Stimulated activated CD4-positive, alpha-beta T cell treated with anti-CD3 and anti-CD28 coated beads, Interleukin-12 subunit alpha, Interleukin-12 subunit beta, amount 100 ng/mL, for 4 hours (primary cell): ENCODE results near the gene PLEKHB1.

Experiments
- DNase-seq: peaks from one replicate; pipeline ENCODE4 v3.0.0-alpha.2; 2020

PLEKHB1 gene, protein sequence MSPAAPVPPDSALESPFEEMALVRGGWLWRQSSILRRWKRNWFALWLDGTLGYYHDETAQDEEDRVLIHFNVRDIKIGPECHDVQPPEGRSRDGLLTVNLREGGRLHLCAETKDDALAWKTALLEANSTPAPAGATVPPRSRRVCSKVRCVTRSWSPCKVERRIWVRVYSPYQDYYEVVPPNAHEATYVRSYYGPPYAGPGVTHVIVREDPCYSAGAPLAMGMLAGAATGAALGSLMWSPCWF

DNA sequence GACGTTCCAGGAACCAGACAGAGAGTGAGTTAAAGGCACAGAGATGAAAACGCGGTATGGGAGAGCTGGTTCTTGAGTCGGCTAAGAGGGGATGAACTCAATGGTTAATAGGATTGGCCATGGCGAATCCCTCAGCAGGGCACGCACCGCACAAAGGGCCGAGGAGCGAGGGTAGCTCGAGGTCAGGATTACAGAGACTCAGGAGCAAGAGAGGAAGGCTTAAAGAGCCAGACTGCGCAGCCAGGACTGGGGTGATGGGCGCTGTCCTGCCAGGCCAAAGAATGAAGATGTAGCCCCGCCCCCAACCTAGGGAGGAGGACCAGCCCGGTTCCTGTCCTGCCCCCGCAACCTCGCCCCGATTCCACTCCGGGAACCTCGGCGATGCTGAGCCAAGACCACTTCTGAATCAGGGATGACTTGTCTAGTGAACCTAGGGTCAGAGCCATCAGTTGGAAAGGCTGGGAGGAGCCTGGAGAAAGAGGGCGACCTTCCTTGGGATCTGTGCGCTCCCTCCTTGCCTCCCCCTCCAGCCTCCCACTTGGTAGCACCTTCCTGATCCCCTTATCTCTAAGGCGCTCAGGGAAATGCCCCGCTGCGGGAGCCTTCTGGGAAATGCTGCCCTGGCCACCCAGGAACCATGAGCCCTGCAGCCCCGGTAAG is at the start of gene PLEKHB1:
TSS of gene PLEKHB1 (plus strand) at position 610 of the 660 bp plus-strand sequence. CDS start at position 638, 28 bp downstream.
- DNase-seq: no peak

DNA sequence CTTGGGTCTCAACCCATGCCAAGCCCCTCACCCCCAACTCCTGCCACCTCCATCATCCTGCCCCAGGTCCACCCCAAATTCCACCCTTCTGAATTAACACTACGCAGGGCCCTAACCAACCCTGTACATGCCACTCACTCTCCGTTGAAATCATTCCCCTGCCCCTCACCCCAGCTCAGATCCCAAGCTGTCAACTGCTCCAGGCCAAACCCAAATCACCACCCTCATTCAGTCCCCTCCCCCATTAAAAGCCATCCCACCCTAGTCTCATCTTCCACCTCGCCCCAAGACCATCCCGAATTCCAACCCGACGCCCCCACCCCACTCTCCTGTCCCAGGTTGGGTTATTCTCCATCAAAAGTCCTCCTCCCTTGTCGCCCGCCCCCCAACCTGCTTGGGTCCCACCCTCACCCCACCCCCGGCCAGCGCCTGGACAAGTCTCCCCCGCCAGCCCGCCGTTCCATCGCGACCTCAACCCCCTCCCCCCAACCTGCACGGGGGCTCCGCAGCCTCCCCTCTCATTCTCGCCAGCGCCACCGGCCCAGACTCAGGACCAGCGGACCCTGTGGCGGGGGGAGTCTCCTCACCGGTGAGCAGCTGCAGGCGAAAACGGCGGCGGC is 48.9 kb upstream of the PLEKHB1 start:
- no peak for DNase-seq

GRCh38 chr11:73597956-73598718 is 48.2 kb upstream of the PLEKHB1 start, which contains the start of gene FAM168A:
FAM168A (minus strand) TSS chr11:73598112; CDS start chr11:73468474, 129,638 bp downstream.
- DNase-seq: peak; percentile 91

DNA sequence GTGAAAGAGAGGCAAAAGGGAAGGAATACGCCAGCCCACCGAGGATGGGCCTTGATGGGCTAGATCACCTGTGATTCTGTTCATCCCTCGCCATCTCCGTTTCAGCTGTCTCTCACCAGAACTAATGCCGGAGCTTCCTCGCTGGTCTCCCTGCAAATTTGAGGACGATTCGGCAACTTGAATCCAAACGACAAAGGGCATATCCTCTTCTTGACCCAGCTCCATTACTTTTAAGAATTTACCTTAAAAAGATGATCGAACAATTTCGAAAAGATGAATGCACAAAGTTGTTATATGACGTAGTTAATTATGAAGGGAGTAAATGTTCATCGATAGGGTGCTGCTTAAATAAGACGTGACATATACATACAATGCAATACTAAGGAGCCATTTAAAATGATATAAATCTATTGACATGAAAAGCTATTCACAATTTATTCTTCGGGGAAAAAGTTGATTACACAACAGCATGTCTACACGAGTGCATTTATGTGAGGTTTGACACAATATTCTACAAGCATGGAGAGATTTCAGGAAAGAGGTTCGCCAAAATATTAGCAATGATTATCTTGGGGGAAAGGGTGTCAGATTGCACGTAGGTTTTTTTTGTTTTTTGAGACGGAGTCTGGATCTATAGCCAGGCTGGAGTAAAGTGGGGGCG is 47.5 kb upstream of the PLEKHB1 start:
- no peak for DNase-seq

DNA sequence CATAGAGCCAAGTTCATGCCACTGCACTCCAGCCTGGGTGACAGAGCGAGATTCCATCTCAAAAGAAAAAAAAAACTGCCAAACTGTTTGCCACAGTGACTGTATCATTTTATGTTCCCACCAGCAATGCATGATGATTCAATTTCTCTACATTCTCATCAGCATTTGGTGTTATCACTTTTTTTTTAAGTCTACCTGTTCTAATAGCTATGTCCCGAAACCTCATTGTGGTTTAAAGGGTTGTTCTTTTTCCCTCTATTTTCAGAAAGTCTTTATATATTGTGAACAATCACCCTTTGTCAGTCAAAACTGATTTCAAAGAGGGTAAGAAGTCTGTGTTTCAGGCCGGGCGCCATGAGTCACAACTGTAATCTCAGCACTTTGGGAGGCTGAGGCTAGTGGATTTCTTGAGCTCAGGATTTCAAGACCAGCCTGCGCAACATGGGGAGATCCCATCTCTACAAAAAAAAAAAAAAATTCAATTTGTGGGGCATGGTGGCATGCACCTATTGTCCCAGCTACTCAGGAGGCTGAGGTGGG is 33.7 kb upstream of the PLEKHB1 start:
- no peak for DNase-seq

- no peak for DNase-seq
These were observed 31.8 kb upstream of the PLEKHB1 start for GRCh38 chr11:73614591-73614990.

DNA sequence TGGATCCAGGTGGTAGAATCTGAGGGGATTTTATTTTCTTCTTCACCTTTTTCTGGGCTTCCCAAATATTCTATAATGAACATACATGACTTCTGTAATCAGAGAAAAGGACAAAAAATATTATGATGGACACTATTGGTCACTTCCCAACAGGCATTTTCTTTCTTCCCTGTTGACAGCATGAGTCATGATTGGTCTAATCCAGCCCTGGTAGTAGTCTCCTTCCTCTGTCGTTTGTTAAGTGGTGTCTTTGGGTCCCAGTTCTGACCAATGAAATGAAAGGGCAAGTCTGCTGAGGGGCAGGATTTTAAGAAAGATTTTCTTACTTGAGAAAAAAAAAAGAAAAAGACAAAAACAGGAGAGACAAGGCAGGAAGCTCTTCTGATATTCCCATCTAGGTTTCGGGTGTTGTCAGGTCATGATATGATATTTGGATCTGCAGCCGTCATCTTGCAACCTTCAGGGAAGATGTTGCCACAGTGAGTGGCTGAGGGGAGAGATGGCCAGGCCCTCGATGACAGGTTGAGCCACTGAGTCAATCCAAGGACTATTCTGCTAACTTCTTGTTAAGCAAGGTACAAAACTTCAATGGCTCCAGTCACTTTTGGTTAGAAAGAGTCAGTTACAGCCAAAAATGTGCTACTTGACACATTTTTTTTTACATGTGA is 23.3 kb upstream of the PLEKHB1 start:
- DNase-seq: no peak

GRCh38 chr11:73623686-73624085 is 22.7 kb upstream of the PLEKHB1 start:
- DNase-seq: no peak

DNA sequence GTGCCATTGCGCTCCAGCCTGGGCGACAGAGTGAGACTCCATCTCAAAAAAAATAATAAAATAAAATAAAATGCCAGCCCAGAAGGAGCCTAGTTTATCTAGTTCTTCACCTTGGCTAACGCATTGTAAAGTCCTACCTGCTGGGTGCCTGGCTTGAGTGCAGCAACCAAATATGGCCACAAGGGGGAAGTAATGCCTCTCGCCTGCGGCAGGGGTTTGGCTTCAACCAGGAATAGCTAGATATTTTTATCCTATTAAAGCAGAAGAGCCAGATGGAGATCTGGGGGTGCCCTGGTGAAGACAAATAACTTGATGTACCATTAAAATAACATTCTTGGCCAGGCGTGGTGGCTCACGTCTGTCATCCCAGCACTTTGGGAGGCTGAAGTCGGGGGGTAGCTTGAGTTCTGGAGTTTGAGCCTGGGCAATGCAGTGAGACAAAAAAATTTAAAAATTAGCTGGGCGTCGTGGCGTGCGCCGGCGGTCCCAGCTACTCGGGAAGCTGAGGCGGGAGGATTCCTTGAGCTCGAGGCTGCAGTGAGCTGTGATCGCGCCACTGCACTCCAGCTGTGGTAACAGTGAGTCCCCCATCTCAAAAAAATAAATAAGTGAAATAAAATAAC is 20.6 kb upstream of the PLEKHB1 start:
- DNase-seq: peak; percentile 60

- no peak for DNase-seq
These were observed 16.5 kb upstream of the PLEKHB1 start for GRCh38 chr11:73629907-73630306.

GRCh38 chr11:73632996-73633395 is 13.4 kb upstream of the PLEKHB1 start:
- no peak for DNase-seq

GRCh38 chr11:73633999-73634398 is 12.4 kb upstream of the PLEKHB1 start:
- DNase-seq: no peak

DNA sequence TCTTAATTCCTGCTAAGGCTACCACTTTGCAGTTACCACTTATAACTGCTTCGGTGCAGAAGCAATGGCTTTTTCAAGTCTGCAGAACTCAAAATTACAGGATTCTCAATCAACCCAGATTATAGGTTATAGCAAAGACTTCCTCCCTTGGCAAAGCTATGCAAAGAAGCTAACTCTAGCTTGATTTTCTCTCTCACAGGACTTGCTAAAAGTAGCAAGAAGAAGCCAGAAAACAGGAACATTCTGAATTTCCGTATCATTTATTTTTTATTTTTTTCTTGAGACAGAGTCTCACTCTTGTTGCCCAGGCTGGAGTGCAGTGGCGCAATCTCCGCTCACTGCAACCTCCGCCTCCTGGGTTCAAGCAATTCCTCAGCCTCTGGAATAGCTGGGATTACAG is 10.7 kb upstream of the PLEKHB1 start:
- no peak for DNase-seq

DNA sequence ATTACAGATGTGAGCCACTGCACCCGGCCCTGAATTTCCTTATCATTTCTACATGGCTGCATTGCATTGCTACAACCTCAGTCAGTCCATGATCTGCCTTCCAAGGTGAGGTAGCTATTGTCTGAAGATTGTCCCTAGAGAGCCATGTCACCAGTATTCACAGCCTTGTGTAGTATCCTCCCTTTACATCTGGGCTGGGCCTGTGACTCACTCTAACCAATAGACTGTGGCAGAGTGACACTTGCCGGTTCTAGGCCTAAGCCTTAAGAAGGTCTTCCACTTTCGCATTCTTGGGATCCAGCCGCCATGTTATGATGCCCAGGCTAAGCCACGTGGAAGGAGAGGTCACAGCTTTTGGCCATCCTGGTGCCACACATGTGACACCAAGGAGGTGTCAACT is 10.1 kb upstream of the PLEKHB1 start:
- no peak for DNase-seq

GRCh38 chr11:73637012-73637411 is 9.4 kb upstream of the PLEKHB1 start:
- DNase-seq: no peak

- no peak for DNase-seq
These were observed 5.8 kb upstream of the PLEKHB1 start for GRCh38 chr11:73640592-73640991.

GRCh38 chr11:73641668-73642067 is 4.7 kb upstream of the PLEKHB1 start:
- no peak for DNase-seq

DNA sequence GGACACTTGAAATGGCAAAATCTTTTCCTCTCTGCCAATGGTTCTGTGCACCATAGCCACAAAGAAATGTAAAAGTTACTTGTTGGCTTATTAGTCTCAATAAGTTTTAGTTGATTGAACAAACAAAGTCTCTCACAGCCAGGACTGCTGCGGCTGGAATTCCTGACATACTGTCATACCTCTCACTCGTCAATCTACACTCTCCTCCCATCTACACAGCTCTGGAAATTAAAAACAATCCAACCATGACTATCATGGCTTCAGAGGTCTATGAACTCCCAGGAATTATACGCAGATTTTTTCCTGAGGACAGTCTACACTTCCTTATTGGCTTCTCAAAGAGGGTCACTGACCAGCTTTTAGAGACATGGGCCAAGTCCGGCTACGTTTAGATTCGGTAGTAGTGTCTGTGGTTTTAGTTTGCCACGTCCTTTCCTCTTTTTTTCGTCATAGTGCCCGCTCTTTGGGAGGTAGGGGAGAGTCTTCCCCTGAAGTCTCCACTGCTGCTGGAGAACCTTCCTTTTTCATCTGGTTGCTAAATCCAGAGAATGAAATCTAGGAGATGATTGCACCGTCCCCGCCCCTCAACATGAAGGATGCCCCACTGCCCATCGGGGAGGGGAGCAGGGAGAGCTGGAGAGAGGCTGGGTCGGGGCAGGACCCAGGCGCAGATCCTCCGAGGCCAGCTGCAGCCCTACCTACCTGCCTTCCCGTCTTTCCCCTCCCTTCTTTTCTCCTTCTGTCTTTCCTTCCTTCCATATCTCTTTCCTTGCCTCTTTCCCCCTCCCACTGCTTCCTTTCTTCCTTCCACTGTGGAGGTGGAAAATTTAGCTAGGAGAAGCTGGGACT is 1.0 kb upstream of the PLEKHB1 start:
- no peak for DNase-seq

GRCh38 chr11:73647459-73648100 is 1.2 kb downstream of the PLEKHB1 start:
- peak; percentile 87 for DNase-seq

- DNase-seq: no peak
These were observed 1.7 kb downstream of the PLEKHB1 start for GRCh38 chr11:73648121-73648520.
